Endothelial cell of umbilical vein (primary cell): ENCODE results near the gene CD27. TPM values are rescaled to one million over a fixed set of nuclear protein-coding genes. Genes with fewer than 3 reads are reported as not detected.
"Not testable (repeated sequence)": the region's sequence is repeated elsewhere in the genome, so short reads cannot be mapped to it uniquely, and the experiment has no call there.

Experiments
- BruUV-seq: library from RNA; stranded (reverse); fragments of 400-500 nt; replicated peaks from 2 replicates; lab custom pipeline; 2021; lab: Mats Ljungman, UMichigan
- CTCF ChIA-PET: fragments of 300-600, 350-600 bp; sonication (Branson Sonifier 250); formaldehyde crosslinking; loops from one replicate; lab custom pipeline; 2021; ENCODE audit warnings: antibody characterized with exemption, inconsistent platforms; lab: Charles Lee
- POLR2A ChIA-PET: fragments of 300-600, 350-600 bp; sonication (Branson Sonifier 250); formaldehyde crosslinking; loops from one replicate; lab custom pipeline; 2021; ENCODE audit warnings: antibody characterized with exemption, inconsistent platforms; lab: Charles Lee
- DNase-seq: peaks from one replicate; pipeline ENCODE4 v3.0.0-alpha.2; 2011; ENCODE audit warnings: low read depth, low spot score
- FAIRE-seq: peaks from 2 replicates; lab custom pipeline; 2011; peaks lifted over from hg19 to GRCh38; lab: Jason Lieb, UNC
- H2AFZ ChIP-seq: 2 replicates; pipeline ENCODE4 v1.6.0; 2012; ENCODE audit warnings: low read depth, low read length, control low read depth, inconsistent platforms
- H3K27ac ChIP-seq: 2 replicates; pipeline ENCODE4 v1.5.1; 2011; ENCODE audit warnings: low read depth, mild to moderate bottlenecking, control low read depth, low read length, moderate library complexity; ENCODE audit not compliant: insufficient read depth
- H3K27me3 ChIP-seq, 2 experiments: 2 replicates each; pipeline versions ENCODE4 v1.6.0 to v1.6.1; 2011; ENCODE audit warnings: low read length in 2 of 2, mixed read lengths in 1 of 2; ENCODE audit not compliant: control insufficient read depth in 2 of 2, insufficient read depth in 2 of 2
- H3K36me3 ChIP-seq, 2 experiments: 2 replicates in 1 of 2; 3 replicates in 1 of 2; pipeline ENCODE4 v1.5.1; 2011; ENCODE audit warnings: low read length in 2 of 2, mild to moderate bottlenecking in 1 of 2, moderate library complexity in 1 of 2; ENCODE audit not compliant: control insufficient read depth in 2 of 2, insufficient read depth in 2 of 2; ENCODE audit errors: extremely low read depth in 1 of 2
- H3K4me1 ChIP-seq: 3 replicates; pipeline ENCODE4 v1.5.1; 2011; ENCODE audit warnings: mild to moderate bottlenecking, low read length; ENCODE audit not compliant: control insufficient read depth, insufficient read depth; ENCODE audit errors: extremely low read depth
- H3K4me2 ChIP-seq: 2 replicates; pipeline ENCODE4 v1.6.1; 2011; ENCODE audit warnings: low read length, control low read depth, mixed read lengths; ENCODE audit not compliant: insufficient read depth
- H3K4me3 ChIP-seq, 3 experiments: fragments of 200-600 bp in 1 of 3; sonication (generic), shearing (Covaris generic) in 1 of 3; replicated peaks in 1 of 3; 2 replicates each; pipeline ENCODE4 v1.5.1; 2011 to 2016; ENCODE audit warnings: control low read depth in 3 of 3, low read length in 3 of 3, mild to moderate bottlenecking in 2 of 3, inconsistent platforms in 1 of 3, low read depth in 1 of 3, moderate library complexity in 1 of 3; ENCODE audit not compliant: insufficient read depth in 1 of 3
- H3K79me2 ChIP-seq: 2 replicates; pipeline ENCODE4 v1.6.0; 2012; ENCODE audit warnings: low read length, inconsistent platforms; ENCODE audit not compliant: control insufficient read depth, insufficient read depth
- H3K9ac ChIP-seq: replicated peaks from 2 replicates; pipeline ENCODE3; 2011; ENCODE audit warnings: low read length, control low read depth; ENCODE audit not compliant: insufficient read depth; ENCODE audit errors: extremely low read depth
- H3K9me1 ChIP-seq: replicated peaks from 3 replicates; pipeline ENCODE4 v1.6.0; 2011; ENCODE audit warnings: mild to moderate bottlenecking, low read length; ENCODE audit not compliant: control insufficient read depth, insufficient read depth; ENCODE audit errors: extremely low read depth
- H3K9me3 ChIP-seq: replicated peaks from 2 replicates; pipeline ENCODE4 v1.5.1; 2012; ENCODE audit warnings: low read length, inconsistent platforms; ENCODE audit not compliant: control insufficient read depth, insufficient read depth
- H4K20me1 ChIP-seq: replicated peaks from 2 replicates; pipeline ENCODE3; 2011; ENCODE audit warnings: mild to moderate bottlenecking, low read length; ENCODE audit not compliant: control insufficient read depth, insufficient read depth; ENCODE audit errors: extremely low read depth
- CTCF ChIP-seq, 2 donors: IDR thresholded peaks; 1 replicate in 1 of 2; 2 replicates in 1 of 2; pipeline ENCODE4 v1.5.1; 2011; ENCODE audit warnings: low read length in 2 of 2, mild to moderate bottlenecking in 2 of 2, moderate library complexity in 2 of 2, control low read depth in 1 of 2, inconsistent platforms in 1 of 2, low read depth in 1 of 2; ENCODE audit not compliant: insufficient read depth in 1 of 2; ENCODE audit errors: extremely low read depth in 1 of 2
- EZH2 ChIP-seq: IDR thresholded peaks from 2 replicates; pipeline ENCODE4 v1.6.1; 2012; ENCODE audit warnings: borderline replicate concordance, low read depth, mild to moderate bottlenecking, moderate library complexity, low read length, inconsistent platforms; ENCODE audit not compliant: severe bottlenecking
- FOS ChIP-seq: IDR thresholded peaks from 2 replicates; pipeline ENCODE4 v1.6.1; 2011; ENCODE audit warnings: mild to moderate bottlenecking, low read length, moderate library complexity, borderline replicate concordance; ENCODE audit not compliant: insufficient read depth
- GATA2 ChIP-seq: IDR thresholded peaks from 2 replicates; pipeline ENCODE4 v1.7.0; 2011; ENCODE audit warnings: low read depth, mild to moderate bottlenecking, moderate library complexity, mixed read lengths, low read length; ENCODE audit not compliant: insufficient read length, insufficient read depth
- JUN ChIP-seq: IDR thresholded peaks from 2 replicates; pipeline ENCODE4 v1.6.1; 2011; ENCODE audit warnings: borderline replicate concordance, low read depth; ENCODE audit not compliant: insufficient read length, insufficient read depth
- MAX ChIP-seq: IDR thresholded peaks from 2 replicates; pipeline ENCODE4 v1.6.1; 2011; ENCODE audit not compliant: insufficient read depth, insufficient read length
- MYC ChIP-seq: IDR thresholded peaks from one replicate; pipeline ENCODE4 v1.6.1; 2011; ENCODE audit warnings: mild to moderate bottlenecking, low read depth, low read length
- POLR2A ChIP-seq: IDR thresholded peaks from 2 replicates; pipeline ENCODE4 v1.6.1; 2012; ENCODE audit warnings: low read depth, mild to moderate bottlenecking, control low read depth, low read length
- POLR2AphosphoS5 ChIP-seq: IDR thresholded peaks from 2 replicates; pipeline ENCODE4 v1.6.1; 2012; ENCODE audit warnings: low read depth, mild to moderate bottlenecking, control low read depth, low read length, moderate library complexity; ENCODE audit not compliant: insufficient read depth
- dilution Hi-C: fragments of 300-500 bp; cut with MboI; formaldehyde crosslinking; loops from one replicate; pipeline ENCODE4 v1.15.0; 2019; ENCODE audit warnings: low sequenced_read_pairs; ENCODE audit not compliant: extremely low pct_ligation_motif_present
- intact Hi-C: fragments of 100-400 bp; cut with micrococcal nuclease; formaldehyde crosslinking; loops from one replicate; pipeline ENCODE4 v1.10.0; 2022
- polyA plus RNA-seq, 4 experiments: library from polyadenylated mRNA; depleted of rRNA in 3 of 4; stranded (reverse) in 3 of 4; unstranded in 1 of 4; fragments of >200 nt; gene quantifications; 2 replicates each; pipeline versions ENCODE4 v1.2.1 to v1.2.3, GENCODE V29; 2011 to 2012; ENCODE audit warnings: missing spikeins in 1 of 4
- total RNA-seq: library from RNA; stranded (reverse); gene quantifications from 2 replicates; pipeline ENCODE4 v1.2.3, GENCODE V29; 2021

Gene CD27
- total and polyA plus RNA-seq, 2 donors (not counting 3 experiments of a cell fraction or from before 2014, with no cell fraction given): not detected

- H3K27me3 ChIP-seq: no peaks in the 10 kb centered on the region
- H3K9me1 ChIP-seq: no peaks in the 10 kb centered on the region
- H3K79me2 ChIP-seq: peaks cover 9% of the 10 kb centered on the region
- peaks cover 0 to 3% of the 10 kb centered on the region in 2 experiments for H3K36me3 ChIP-seq
- H3K4me1 ChIP-seq: peaks cover 8% of the 10 kb centered on the region
- BruUV-seq: no TSS peak
- FAIRE-seq (no peak), DNase-seq (no peak)
- intact Hi-C loops: no loop called here
- dilution Hi-C loops: no loop called here
- H3K9ac ChIP-seq: no peak overlapping the region
- POLR2A ChIA-PET: interaction anchor here (0.7 kb wide), 1 partner anchor 159 kb away, joined by 6 read pairs; no protein-coding TSS in a partner anchor
- H3K9me3 ChIP-seq: no peaks in the 10 kb centered on the region
- no peak overlapping the region for H3K4me3 ChIP-seq
- CTCF ChIA-PET: interaction anchor here (1.6 kb wide), 1 partner anchor 23 kb away, joined by 4 read pairs; no protein-coding TSS in a partner anchor
- no peaks in the 10 kb centered on the region for H4K20me1 ChIP-seq
- no peak overlapping the region for H3K27ac ChIP-seq
- H3K4me2 ChIP-seq: no peak overlapping the region
- no peak overlapping the region for H2AFZ ChIP-seq
- TF ChIP-seq GATA2 (no peak), CTCF (IDR thresholded peaks at IDR 0.05; ENCODE audit: extremely low read depth in 1 of 2, insufficient read depth in 1 of 2, low read depth in 1 of 2, low read length in 2 of 2) (no peak), POLR2A (no peak), POLR2AphosphoS5 (no peak), MAX (no peak), MYC (no peak), EZH2 (no peak), FOS (no peak), JUN (no peak)
Observed at GRCh38 chr12:6489449-6489848, 44.7 kb downstream of the CD27 start.

GRCh38 chr12:6490673-6491072, 45.9 kb downstream of the CD27 start:
- H3K9me3 ChIP-seq, H3K4me3 ChIP-seq, dilution Hi-C loops, FAIRE-seq, intact Hi-C loops, H4K20me1 ChIP-seq, H3K9ac ChIP-seq, H2AFZ ChIP-seq, H3K9me1 ChIP-seq, DNase-seq, H3K27me3 ChIP-seq, H3K27ac ChIP-seq, H3K4me2 ChIP-seq, BruUV-seq, H3K36me3 ChIP-seq: not testable (repeated sequence)
- H3K79me2 ChIP-seq: peaks cover 21% of the 10 kb centered on the region
- CTCF ChIA-PET: interaction anchor here (0.6 to 0.7 kb wide), 2 partner anchors 20 to 145 kb away, joined by 3 read pairs; partner anchors contain the start of gene VAMP1
- POLR2A ChIA-PET: interaction anchor here (1.6 kb wide), 1 partner anchor 20 kb away, joined by 4 read pairs; the partner anchor contains the start of gene VAMP1
- H3K4me1 ChIP-seq: peaks cover 20% of the 10 kb centered on the region
